SK-N-MC (cell line): ENCODE measurements around the gene MAZ.

Experiments
- EZH2 ChIP-seq: fragments of 200-600 bp; sonication (generic); IDR thresholded peaks from one replicate; pipeline ENCODE4 v1.6.1; 2017; ENCODE audit warnings: antibody characterized with exemption
- FOXP2 ChIP-seq: optimal IDR thresholded peaks from 2 replicates; pipeline ENCODE3; 2011; ENCODE audit warnings: mild to moderate bottlenecking, moderate library complexity; ENCODE audit not compliant: insufficient read depth; ENCODE audit errors: extremely low read length, control extremely low read depth
- POLR2AphosphoS5 ChIP-seq: IDR thresholded peaks from 2 replicates; pipeline ENCODE4 v1.6.1; 2012; ENCODE audit warnings: mild to moderate bottlenecking, low read depth, low read length, borderline replicate concordance

- TF ChIP-seq EZH2 (no peak), POLR2AphosphoS5 (peak; percentile 21; the same call in 1 of the 2 replicates), FOXP2 (no peak)
These were observed 46.3 kb downstream of the MAZ start for GRCh38 chr16:29852654-29853053.
